ENCODE results near the gene CTSF.

The CTSF gene

GRCh38 chr11:66529655-66530054, 38.8 kb downstream of the CTSF start:
- DNase-seq: no peak

GRCh38 chr11:66529069-66529468, 39.3 kb downstream of the CTSF start:
- DNase-seq: no peak

GRCh38 chr11:66524304-66525040, 43.9 kb downstream of the CTSF start:
- DNase-seq: no peak

GRCh38 chr11:66523611-66524010, 44.8 kb downstream of the CTSF start:
- no peak for DNase-seq

All from NCI-H69 (cell line).